Measurements from ENCODE around the gene RUNDC3A.

RUNDC3A gene

GRCh38 chr17:44308320-44308818 is at the start of gene RUNDC3A:
TSS of gene RUNDC3A (plus strand) at chr17:44308601. CDS start at chr17:44308833, 232 bp downstream.
- DNase-seq: peak; percentile 46

DNA sequence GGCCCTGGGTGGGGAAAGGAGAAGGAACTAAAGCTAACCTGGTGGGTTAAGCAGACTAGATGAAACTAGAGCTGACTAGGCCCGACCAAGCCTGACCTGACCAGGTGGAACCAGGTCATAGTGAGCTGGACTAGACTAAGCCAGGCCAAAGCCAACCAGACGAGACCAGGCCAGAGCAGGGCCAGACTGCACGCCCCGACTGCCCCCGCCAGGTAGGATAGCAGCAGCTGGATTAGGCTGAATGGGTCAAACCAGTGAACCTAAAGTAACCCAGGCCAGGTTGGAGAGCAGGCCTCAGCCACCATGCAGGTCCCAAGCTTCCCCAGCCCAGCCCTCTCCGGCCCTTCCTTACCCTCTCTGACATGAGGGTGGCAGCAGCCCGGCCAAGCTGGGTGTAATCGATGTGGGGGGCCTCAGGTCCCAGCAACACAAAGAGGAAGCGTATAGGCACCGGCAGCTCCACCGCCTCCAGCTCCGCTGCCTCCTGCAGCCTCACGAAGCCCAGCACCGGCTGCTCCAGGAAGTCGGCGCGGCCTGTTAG is 49.5 kb upstream of the RUNDC3A start:
- no peak for DNase-seq

GRCh38 chr17:44260296-44260695 is 48.1 kb upstream of the RUNDC3A start:
- no peak for DNase-seq

DNA sequence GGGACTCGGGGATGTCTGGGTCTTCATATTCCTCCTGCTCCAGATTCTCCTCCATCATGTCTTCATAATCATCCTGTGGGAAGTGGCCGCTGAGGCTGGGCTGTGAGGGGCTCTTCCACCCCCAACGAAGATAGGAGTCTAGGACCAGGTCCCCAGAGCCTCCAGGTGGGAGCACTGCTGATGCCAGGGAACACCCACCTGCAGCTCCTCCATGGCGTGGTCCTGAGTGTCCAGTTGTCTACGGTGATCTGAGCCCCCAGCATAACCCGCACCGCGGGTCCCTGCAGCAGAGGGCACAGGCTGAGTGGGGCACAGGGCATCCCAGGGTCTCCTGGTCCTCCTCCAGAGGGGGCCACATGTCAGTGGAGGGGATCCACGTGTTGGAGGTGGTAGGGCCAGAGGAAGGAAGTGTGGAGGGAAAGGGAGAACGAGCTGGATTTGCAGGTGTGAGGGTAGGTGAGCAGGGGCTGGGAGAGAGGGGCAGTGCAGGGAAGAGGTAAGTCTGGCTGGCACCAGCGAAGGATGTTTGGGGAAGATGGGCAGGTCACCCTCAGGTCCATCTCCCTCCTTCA is 45.7 kb upstream of the RUNDC3A start:
- no peak for DNase-seq

DNA sequence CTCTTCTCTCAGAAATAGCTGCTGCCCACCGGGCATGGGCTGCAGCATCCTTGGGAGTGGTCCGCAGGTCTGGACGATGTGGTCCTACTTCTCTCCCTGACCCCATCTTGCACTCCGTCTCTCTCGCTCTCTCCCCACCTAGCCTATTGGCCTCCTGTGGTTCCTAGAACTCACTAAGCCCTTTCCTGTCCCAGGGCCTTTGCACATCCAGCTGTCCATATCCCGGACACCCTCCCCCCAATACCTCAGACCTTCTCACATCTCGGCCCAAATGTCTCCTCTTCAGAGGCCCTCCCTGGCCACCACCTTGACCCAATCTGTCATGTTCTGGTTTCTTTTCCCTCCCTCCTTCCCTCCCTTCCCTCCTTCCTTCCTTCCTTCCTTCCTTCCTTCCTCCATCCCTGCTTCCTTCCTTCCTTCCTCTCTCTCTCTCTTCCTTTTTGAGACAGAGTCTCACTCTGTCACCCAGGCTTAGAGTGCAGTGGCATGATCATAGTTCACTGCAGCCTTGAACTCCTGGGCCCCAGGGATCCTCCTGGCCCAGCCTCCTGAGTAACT is 45.0 kb upstream of the RUNDC3A start:
- no peak for DNase-seq

DNA sequence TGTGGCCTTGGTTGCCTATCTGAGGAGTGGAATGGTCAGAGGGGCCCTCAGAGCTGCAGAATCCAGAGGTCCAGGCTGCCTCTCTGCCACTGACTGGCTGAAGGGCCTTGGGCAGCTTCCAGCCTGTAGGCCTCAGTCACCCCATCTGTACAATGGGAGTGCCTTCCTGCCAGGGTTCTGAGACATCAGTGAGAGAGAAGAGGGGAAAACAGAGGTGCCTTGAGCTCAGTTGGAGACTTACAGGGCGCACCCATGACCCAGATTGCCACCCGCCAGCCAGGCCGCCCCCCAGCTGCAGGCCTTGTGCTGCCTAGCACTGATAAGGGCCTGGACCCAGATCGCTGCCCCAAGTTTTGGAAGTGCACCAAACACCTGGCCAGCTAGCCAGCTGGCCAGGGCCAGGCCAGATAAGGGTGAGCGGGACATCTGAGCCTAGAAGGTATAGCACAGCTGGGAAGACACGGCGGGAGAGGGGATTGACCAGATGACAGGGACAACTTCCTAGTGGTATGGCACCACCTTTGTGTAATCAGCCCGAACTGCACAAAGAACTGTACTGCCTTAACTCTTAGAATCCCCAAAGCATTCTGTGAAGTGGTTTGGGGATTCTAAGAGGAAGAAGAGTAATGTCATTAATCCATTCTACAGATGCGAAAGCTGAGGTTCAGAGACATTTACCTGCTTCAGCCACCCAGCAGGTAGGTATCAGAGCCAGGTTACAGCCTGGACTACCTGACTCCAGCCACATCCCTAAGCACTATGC is 41.8 kb upstream of the RUNDC3A start:
- no peak for DNase-seq

DNA sequence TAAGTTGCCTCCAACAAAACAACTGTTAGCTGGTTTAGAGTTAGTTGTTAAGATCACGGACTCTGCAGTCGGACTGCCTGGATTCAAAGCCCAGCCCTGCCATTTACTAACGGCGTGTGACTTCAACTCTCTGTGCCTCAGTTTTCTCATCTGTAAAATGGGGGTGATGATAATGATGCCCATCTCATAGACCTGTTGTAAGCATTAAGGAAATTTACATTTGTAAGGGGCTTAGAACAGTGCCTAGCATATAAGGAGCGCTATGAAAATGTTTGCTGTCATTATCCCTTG is 41.3 kb upstream of the RUNDC3A start:
- DNase-seq: no peak

DNA sequence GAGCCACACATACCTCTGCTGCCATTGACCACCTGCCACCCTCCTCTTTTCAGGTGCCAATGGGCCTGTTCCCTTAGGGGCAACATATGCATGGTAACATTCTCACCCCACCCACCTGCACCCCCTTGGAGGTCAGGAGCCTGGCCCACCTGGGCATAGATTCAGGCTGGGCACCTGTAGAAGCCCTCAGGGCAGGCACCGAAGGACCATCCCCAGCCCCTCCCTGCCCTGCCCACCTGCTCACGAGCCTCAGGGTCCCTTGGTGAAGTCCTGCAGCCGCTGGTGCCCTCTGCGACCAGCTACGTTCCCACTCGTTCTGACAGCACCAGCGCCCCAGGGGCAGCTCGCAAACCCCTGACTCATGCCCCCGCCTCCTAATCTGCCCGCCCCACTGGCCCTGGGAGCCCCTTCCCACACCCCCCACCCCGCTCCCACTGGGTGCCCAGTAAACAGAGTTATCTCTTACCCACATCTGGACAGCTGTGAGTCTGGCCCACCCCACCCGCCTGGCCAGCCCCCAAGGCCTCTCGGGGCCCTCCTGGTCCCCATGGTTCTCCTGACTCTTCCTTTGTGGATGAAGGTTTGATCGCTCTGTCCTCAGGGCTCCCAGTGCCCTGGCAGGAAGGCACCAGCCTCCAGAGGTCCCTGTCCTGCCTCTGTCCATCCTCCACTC is 40.4 kb upstream of the RUNDC3A start, which contains the start of gene SLC4A1:
Gene SLC4A1, minus strand, starts transcription at position 318 of the 673 bp plus-strand sequence. CDS start 5,269 bp downstream, outside the sequence.
- DNase-seq: no peak

DNA sequence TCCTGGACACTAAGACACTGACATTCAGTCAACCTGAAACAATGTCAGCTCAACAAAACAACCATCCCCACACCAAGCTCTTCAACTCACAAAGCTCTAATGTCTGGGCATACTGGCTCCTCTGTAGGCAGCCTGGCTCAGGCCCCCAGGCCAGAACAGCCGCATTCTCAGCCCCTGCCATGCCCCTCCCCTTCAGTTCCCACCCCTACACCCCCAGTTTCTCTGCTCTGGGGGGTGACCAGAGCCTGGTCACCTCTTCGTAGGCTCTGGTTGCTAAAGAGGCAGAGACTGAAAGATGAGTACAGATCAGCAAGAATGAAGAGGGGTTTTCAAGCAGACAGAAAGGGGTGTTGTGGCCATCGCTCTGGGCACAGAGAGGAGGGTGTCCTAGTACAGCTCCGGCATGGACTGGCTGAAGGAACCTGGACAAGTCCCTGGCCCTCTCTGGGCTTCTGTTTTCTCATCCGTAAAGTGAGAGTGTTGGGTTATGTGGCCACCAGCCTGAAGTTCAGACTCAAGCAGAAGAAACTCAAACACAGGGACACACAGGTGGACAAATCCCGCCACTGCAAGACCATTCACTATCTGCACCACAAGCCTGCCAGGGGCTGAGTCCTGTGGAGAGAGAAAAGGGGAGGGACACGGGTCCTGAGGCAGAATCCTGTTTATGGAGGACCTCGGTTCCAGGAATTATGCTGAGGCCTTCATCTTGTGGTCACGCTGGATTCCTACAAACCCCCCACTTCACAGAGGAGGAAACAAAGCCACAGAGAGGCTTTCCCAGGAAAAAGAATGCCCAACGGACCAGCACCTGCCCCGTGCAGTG is 39.5 kb upstream of the RUNDC3A start:
- no peak for DNase-seq

DNA sequence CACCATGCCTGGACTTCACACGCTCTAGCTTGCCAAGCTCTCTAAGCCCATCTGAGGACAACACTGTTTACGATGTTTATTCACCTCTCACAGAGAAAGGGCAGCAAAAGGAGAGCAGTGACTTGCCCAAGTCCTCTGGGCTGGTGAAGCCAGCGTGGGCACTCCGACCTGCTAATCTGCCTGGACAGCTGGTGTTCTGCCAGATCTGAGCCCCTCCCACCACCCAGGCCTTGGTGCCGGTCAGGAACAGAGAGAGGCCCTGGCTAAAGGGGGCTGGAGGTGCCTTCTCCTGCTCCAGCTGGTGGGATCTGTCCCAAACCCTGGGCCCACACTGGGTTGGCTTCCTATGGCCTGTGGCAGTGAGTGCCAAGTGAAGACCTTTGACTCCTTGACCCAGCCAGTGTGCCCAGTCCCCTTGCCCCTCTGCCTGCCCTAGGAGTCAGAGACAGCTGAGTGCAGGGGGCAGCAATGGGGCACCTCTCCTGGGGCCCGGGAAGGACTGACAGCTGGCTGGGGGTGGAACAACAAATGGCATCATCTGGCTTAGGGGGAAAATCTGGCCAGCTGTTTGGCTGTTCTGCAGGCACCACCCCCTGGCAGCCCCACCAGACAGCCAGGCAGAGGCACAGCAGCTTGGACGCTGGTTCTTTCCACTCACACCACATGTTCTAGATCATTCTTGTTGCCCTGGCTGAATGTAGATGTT is 38.7 kb upstream of the RUNDC3A start:
- DNase-seq: no peak

DNA sequence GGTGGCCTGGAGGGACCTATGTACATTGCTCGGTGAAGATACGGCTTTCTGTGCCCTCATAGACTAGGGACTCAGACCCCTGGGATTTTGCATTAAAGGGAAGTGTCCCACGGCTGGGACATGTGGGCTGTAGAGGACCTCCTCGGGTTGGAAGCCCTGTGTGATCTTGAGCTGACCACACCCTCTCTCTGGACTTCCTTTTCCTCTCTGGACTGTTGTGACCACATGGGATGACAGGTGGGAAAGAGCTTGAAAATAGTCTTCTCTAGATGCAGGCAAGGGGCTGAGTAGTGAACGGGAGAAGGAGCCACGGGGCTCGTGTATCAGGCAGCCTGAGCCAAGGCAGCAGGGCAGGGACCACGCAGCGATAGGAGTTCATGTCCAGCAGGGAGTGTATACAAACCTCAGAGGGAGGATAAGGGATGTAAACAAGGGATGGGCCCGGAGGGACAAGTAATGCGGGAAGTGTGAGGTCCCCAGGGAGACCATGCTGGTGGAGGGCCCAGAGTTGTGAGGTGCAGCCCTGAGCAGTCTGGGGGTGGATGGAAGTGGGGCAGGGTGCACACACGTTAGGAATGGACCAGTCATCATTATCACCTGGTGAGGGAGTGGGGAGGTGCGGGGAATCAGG is 36.0 kb upstream of the RUNDC3A start:
- DNase-seq: no peak

DNA sequence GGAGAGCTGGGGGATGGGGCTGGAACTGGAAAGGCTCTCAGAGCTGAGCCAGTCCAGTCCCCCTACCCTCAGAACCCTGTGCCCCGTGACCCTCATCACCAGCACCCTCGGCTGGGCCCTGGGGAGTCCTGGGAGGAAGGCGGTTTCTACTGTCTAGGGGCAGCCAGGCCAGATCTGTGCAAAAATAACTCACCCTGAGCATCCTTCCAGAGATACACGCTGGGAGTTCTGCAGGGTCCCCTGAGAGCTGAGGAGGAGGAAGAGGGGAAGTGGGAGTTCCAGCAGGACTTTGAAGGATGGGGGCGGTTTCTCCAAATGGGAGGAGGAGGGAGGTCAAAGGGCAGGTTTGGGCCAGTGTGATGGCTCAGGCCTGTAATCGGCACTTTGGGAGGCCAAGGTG is 35.4 kb upstream of the RUNDC3A start:
- DNase-seq: no peak

- no peak for DNase-seq
These were observed 34.8 kb upstream of the RUNDC3A start for GRCh38 chr17:44273607-44274006.

GRCh38 chr17:44277976-44278375 is 30.4 kb upstream of the RUNDC3A start:
- DNase-seq: no peak

DNA sequence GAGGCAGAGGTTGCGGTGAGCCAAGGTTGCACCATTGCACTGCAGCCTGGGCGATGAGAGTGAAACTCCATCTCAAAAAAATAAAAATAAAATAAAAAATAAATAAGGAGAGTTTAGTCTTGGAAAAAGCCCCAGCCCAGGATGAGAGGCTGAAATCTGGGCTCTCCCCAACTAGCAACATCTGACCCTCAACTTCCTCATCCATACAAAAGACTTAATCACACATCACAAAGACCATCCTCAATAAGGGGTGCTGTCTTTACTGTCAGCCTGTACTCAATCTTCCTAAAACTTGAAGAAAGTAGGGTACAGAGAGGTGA is 29.1 kb upstream of the RUNDC3A start:
- DNase-seq: no peak

GRCh38 chr17:44279666-44280391 is 28.6 kb upstream of the RUNDC3A start:
- no peak for DNase-seq

GRCh38 chr17:44280392-44280937 is 27.9 kb upstream of the RUNDC3A start:
- DNase-seq: no peak

GRCh38 chr17:44281570-44281969 is 26.8 kb upstream of the RUNDC3A start:
- no peak for DNase-seq

DNA sequence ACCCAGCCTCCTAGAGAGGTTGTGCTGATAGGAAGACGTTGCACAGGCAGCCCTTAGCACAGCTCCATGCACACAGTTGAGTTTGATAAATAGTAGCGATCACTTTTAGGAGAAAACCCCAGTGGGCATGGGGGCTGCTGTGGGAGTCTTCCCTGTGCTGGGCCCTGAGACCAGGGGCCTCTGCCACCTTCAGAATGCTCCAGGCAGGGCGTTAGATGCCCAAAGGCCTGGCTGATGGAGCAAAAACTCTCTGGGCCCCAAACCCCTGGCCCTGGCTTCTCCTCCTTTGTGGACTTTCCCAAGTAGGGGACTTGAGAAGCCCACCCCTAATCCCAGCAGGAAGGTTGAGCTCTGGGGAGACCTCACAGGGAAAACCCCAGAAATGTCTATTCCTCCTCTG is 26.1 kb upstream of the RUNDC3A start:
- no peak for DNase-seq

GRCh38 chr17:44283344-44284023 is 24.9 kb upstream of the RUNDC3A start:
- DNase-seq: no peak
